Cortex of kidney (tissue), 1 donor: ENCODE measurements around the gene MYL5.
"Not testable (repeated sequence)": the region's sequence is repeated elsewhere in the genome, so short reads cannot be mapped to it uniquely, and the experiment has no call there.

ENCODE experiments used
- DNase-seq: peaks from one replicate; lab custom pipeline; 2025; lab: John Stamatoyannopoulos, UW

MYL5 gene

DNA sequence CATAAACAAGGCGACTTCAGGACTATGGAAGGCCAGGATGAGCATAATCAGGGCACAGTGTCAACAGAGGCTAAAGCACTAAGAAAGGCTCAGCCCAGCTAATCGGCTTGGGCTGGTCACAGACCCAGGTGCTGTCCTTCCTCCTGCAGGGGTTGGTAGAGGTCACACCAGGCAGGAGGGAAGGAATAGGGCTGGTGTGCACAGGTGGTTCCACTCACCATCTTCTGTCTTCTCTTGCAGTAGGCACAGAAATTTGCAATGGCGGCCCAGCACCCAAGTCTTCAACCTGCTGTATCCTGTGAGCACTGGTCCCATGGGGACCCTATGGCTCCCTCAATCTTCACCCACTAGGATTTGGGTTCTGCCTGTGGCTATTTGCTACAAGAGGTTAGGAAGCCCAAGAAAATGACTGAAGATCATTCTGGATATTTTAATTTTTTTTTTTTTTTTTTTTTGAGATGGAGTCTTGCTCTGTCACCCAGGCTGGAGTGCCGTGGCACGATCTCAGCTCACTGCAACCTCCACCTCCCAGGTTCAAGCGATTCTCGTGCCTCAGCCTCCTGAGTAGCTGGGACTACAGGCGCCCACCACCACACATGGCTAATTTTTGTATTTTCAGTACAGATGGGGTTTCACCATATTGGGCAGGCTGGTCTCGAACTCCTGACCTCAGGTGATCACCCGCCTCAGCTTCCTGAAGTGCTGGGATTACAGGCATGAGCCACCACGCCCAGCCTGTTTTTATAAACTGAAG is 4.4 kb upstream of the MYL5 start:
- DNase-seq = not testable (repeated sequence)

DNA sequence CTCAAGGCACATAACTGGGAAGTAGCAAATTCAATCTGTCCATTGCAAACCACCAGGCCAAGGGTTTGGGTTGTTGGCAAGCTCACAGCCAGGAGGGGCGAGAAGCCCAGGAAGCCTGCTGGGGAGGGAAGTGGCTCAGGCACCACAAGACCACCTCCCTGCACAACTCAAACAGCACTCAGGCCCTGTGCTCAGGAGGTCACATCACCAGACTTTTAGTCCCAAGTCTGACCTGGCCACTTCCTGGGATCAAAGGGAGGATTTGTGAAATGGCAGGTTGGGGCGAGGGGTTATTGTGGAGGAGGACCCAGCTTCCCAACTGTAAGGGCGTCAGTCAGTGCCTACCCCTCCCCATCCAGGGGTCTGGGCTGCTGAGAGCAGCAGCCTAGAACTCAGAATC is 2.6 kb upstream of the MYL5 start:
- DNase-seq = no peak

DNA sequence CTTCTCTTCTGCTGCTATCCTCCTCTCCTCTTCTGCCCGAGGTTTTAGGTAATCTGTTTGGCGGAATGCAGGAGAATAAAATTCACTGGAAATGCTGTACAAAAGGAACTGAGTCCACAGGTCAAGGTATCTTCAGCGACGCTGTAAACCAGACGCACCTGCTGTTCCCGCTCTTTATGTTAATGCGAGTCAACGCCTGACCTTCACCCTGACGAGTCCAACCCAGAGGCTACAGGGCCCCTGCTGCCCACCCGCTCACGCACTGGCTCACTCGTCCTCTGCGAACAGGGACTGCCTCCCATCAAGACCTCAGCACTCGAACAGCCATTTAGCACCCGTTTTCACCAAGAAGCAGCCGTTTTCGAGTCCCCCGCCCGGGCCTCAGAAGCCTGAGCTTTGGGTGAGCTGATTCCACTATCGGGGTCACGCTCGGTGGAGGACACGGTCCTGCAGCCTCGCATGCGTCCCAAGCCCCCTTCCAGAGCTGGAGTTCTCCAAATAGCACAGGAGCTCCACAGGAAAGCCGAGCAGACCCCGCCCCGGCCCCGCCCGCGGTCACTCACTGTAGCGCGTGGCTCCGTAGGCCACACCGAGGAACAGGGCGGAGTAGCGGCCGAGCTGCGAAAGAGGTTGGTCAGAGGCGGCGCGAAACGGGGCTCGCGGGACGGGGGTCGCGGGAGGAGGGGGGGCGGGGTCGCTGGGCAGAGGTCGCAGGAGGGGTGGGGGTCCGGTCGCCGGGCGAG is 822 bp upstream of the MYL5 start:
- no peak for DNase-seq

DNA sequence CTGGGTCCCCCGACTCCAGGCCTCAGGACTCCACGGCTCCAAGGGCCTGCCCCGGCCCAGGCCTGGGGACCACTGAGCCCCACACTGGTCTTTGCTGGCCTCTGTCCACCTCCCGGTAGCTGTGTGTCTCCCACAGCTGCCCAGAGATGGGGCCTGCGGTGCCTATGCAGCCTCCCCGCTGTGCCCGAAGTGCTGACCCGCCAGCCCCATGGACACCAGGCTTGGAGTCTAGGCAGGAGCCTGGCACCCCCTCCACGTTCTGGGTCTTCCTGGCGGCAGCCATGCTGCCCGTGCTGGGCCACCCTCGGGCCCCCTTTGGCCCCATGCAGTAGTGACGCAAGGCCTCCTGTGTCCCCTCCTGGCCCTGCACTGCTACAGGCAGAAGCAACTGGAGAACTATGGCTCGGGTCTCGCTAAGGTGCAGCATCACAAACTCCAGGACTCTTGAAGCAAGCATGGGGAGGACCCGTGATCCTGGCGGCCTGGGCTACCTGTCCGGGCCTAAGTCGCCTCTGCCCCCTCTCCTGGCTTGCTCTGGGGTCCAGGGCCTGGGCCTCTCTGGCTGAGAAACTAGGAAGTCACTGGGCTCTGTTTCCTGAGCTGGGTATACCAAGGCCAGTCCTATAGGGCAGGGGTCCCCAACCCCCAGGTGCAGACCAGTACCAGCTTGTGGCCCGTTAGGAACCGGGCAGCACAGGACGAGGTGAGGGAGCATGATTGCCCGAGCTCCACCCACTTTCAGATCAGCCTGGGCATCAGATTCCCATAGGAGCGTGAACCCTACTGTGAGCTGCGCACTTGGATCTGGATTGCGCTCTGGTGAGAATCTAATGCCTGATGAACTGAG is 917 bp downstream of the MYL5 start:
- no peak for DNase-seq

- DNase-seq = no peak
Observed at GRCh38 chr4:675980-676870, 1.9 kb downstream of the MYL5 start.

- no peak for DNase-seq
Observed at GRCh38 chr4:676871-677235, 2.5 kb downstream of the MYL5 start.

- no peak for DNase-seq
Observed at GRCh38 chr4:677431-678293, 3.3 kb downstream of the MYL5 start.

GRCh38 chr4:678331-679103 is 4.2 kb downstream of the MYL5 start:
- no peak for DNase-seq

DNA sequence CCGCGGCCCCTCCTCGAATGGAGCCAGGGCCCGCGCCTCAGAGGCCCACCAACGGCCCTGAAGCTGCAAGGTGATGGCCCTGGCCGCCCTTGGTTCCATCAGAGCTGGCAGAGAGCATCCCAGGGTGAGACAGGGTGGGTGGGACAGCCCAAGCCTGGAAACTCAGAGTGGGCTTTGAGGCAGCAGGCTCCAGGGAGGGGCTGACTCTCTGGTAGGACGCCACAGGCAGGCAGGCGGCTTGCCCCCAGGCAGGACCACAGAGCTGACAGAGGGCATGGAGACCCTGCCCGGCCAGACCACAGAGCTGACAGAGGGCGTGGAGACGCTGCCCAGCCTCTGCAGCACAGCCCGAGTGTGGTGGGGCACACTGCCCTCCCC is 4.8 kb downstream of the MYL5 start:
- no peak for DNase-seq

DNA sequence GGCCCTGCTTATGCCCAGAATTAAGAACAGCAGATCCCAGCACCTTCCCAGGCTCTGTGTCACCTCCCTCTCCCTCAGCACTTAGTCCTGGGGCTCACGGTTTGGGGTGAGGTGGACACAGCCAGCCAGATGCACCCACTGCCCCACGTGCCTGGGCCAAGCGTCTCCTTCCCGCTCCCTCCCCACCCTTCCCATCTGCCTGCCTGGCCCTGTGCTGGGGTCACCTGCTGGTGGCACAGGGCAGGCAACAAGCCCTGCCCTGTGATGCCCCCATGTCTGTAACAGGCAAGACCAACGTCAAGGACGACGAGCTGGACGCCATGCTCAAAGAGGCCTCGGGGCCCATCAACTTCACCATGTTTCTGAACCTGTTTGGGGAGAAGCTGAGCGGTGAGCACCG is 5.3 kb downstream of the MYL5 start:
- DNase-seq = no peak

GRCh38 chr4:680091-680490 is 5.7 kb downstream of the MYL5 start:
- no peak for DNase-seq

DNA sequence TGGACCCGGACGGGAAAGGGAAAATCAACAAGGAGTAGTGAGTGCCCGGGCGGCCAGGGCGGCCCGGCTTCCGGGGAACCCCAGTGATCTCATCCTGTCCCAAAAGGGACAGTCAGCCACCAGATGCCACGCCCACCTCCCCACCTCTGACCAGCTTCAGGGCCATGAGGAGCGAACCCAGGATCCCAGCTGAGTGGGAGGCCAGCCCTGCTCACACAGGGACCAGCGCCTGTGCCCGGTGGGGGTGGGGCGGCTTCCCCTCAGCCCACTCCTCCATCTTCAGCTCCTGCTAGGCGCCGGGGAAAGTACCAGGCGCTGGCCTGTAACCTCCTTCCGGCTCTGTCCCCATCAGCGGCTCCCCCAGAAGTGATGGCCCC is 6.2 kb downstream of the MYL5 start:
- DNase-seq = no peak

GRCh38 chr4:680928-681645 is 6.7 kb downstream of the MYL5 start:
- DNase-seq = no peak

GRCh38 chr4:681736-682451 is 7.6 kb downstream of the MYL5 start:
- no peak for DNase-seq

GRCh38 chr4:682490-683172 is 8.3 kb downstream of the MYL5 start:
- no peak for DNase-seq

DNA sequence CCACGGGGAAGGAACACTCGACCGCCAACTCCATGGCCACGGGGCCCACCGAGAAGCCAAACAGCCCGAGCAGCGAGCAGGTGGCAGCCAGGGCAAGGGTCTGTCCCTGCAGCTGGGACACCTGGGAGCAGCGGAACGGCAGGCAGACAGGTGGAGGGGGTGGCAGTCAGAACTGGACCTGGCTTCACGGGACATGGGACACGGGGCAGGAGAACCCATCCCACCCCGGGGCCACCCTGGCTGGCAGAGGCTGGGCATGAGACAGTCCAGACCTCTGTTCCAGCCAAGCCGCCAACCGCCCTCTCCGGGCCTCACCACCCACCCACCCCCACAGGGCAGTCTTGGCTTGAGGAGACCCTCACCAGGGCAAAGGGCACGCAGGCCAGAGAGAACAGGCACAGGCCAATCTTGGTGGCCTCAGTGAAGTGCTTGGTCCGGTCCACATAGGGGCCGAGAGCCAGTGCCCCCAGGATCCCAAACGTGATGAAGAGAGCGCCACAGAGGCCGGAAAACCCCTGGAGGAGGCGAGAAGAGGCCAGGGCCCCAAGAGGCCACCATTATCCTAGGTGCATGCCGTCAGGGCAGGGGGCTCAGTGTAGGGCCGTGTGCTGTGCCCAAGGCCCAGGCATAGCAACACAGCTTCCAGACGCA is 9.0 kb downstream of the MYL5 start:
- no peak for DNase-seq

- DNase-seq = no peak
Observed at GRCh38 chr4:683982-684622, 9.8 kb downstream of the MYL5 start.
